RWPE1 (cell line): ENCODE data around the gene TVP23A.

Source experiments
- CTCF ChIA-PET: fragments of 350-600 bp; sonication (Branson Sonifier 250); formaldehyde crosslinking; extraction: SDS; loops from one replicate; lab custom pipeline; 2021; lab: Yijun Ruan, JAX
- POLR2A ChIA-PET: fragments of 400-600 bp; formaldehyde crosslinking; extraction: SDS; loops from one replicate; lab custom pipeline; 2020; ENCODE audit warnings: antibody characterized with exemption; ENCODE audit not compliant: low non-redundant PET; lab: Yijun Ruan, JAX
- DNase-seq: peaks from one replicate; pipeline ENCODE4 v3.0.0; 2012; ENCODE audit warnings: low spot score
- H3K27ac ChIP-seq: fragments of 450-650 bp; 2 replicates; pipeline ENCODE4 v1.5.1; 2017
- CTCF ChIP-seq: fragments of 450-650 bp; conservative IDR thresholded peaks from 2 replicates; pipeline ENCODE4 v1.5.1; 2017; ENCODE audit warnings: low read depth, mild to moderate bottlenecking

TVP23A gene

DNA sequence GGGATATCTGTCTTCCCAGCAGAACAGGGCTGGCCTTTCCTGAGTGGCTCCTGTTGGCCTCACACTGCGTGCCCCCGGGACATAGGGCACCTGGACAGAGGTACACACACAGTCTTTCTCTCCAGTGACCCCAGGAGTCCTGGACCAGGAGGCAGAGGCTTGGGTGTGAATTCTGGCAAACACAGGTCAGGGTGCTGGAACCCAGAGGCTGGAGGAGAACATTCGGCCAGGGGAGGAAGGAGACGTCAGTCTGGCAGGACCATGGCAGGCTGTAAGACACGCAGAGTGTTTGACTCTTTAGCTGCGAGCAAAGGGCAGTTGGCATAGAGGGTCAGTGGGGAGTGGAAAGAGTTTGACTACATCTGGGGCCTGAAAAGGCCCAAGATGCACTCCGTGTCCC is 4.1 kb upstream of the TVP23A start:
- H3K27ac ChIP-seq: no peak overlapping the region
- POLR2A ChIA-PET: no interaction called here
- TF ChIP-seq CTCF: no peak
- no peak for DNase-seq
- CTCF ChIA-PET: interaction anchor here (0.6 kb wide), 1 partner anchor 13 kb away, joined by 7 read pairs; no protein-coding TSS in a partner anchor

DNA sequence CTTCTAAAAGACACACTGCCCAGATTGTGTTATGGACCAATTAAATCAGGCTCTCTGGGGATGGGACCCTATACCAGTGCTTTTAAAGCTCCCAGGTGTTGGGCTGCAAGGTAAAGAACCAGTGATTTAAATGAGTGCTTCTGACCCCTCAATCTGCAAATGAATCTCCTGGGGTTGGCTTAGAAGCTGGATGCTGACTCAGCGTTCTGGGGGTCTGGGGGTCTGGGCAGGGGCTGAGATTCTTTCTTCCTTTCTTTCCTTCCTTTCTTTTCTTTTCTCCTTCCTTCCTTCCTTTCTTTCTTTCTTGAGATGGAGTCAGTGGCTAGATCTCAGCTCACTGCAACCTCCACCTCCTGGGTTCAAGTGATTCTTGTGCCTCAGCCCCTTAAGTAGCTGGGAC is 2.0 kb upstream of the TVP23A start:
- CTCF ChIA-PET: no interaction called here
- POLR2A ChIA-PET: no interaction called here
- H3K27ac ChIP-seq: no peak overlapping the region
- TF ChIP-seq CTCF: no peak
- no peak for DNase-seq

DNA sequence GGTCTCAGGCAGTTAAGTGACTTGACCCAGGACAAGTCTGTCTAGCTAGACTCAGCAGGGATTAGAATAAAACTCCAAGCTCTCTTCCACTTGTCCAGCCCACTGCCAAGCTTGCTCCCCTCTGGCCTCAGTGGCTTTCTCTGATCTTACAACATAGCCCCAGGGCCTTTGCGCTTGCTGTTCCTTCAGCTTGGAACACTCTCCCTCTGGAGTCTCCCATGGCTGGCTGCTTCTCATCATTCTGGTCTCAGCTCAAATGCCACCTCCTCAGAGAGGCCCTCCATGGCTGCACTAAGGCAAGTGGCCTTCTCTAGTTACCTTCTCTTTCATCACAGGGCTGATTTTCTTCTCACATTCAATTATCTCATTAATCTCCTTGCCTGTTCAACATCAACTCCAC is 1.1 kb downstream of the TVP23A start:
- ChIA-PET CTCF (interaction anchor here (0.6 kb wide), 1 partner anchor 1639 kb away, joined by 3 read pairs; no protein-coding TSS in a partner anchor), POLR2A (no interaction called here)
- no peak overlapping the region for H3K27ac ChIP-seq
- DNase-seq: no peak
- TF ChIP-seq CTCF: no peak

GRCh38 chr16:10813099-10813455 is 5.5 kb downstream of the TVP23A start:
- TF ChIP-seq CTCF: no peak
- DNase-seq: no peak
- POLR2A ChIA-PET: no interaction called here
- CTCF ChIA-PET: no interaction called here
- H3K27ac ChIP-seq: no peak overlapping the region

DNA sequence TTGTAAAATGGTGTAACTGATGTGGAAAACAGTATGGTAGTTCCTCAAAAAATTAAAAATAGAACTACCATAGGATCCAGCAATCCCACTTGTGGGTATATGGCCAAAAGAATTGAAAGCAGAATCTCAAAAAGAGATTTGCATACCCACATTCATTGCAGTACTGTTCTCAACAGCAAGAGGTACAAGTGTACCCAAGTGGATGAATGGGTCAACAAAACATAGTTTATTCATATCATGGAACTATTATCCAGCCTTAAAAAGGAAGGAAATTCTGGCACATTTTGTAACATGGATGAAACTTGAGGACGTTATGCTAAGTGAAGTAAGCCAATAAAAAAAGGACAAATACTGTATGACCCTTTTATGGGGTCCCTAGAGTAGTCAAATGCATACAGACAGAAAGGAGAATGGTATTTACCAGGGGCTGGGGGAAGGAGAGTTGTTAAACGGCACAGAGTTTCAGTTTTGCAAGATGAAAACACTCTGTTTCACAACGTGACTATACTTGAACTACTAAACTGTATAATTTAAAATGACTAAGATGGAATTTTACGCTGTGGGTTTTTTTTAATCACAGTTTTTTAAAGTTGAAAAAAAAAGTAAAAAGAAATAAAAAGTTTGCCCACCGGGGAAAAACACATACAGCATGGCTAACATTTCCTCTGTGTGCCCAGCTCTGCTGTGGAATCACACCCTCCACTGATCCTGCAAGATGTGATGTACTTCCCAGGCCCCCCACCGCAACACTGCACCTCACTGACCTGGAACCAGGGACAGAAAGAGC is 6.1 kb downstream of the TVP23A start:
- no peak overlapping the region for H3K27ac ChIP-seq
- ChIA-PET POLR2A (no interaction called here), CTCF (no interaction called here)
- DNase-seq: no peak
- TF ChIP-seq CTCF: no peak

GRCh38 chr16:10809706-10810105 is 8.9 kb downstream of the TVP23A start:
- H3K27ac ChIP-seq: no peak overlapping the region
- TF ChIP-seq CTCF: no peak
- no peak for DNase-seq
- ChIA-PET POLR2A (no interaction called here), CTCF (interaction anchor here (0.7 kb wide), 1 partner anchor 13 kb away, joined by 7 read pairs; no protein-coding TSS in a partner anchor)
